Neural progenitor cell (in vitro differentiated cells): ENCODE results near the gene OMA1.

Experiments used
- EZH2 ChIP-seq: fragments of 200-600 bp; sonication (generic); IDR thresholded peaks from 2 replicates; pipeline ENCODE4 v1.6.1; 2017; ENCODE audit warnings: antibody characterized with exemption, mild to moderate bottlenecking, moderate library complexity
- EZH2phosphoT487 ChIP-seq: fragments of 200-600 bp; sonication (generic); IDR thresholded peaks from 2 replicates; pipeline ENCODE4 v1.6.1; 2017; ENCODE audit warnings: antibody characterized with exemption
- TF ChIP-seq, protein P1 (sequence below): fragments of 200-600 bp; sonication (generic); IDR thresholded peaks from 2 replicates; pipeline ENCODE4 v1.5.1; 2017; ENCODE audit warnings: antibody characterized with exemption, mild to moderate bottlenecking

DNA sequence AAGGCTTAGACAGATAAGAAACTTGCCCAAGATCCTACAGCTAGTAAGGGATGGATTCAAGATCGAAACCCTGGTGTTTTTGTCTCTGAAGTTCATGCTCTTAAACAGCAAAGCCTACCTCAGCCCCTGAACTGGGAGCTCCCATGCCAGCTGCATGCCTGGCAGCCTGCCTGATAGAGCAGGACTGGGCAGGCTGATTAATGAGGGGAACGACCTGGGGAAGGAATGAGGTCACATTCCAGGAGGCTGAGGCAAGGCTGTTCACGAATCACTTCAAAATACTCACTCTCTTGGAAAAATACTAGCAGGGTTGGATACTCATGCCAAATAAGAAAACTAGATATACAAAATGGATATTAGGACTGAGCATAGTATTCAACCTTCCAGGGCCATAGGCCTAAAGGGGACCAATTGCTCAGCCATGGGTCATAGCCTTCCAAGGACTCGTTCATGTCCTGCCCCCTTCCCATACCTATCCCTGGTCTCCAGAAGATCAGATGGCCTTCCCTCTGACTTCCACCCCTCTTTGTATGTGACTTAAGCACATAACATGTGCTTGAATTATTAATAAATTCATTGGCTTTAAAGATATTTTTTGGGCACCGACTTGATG lies 46.1 kb upstream of the OMA1 start:
- TF ChIP-seq, protein P1, sequence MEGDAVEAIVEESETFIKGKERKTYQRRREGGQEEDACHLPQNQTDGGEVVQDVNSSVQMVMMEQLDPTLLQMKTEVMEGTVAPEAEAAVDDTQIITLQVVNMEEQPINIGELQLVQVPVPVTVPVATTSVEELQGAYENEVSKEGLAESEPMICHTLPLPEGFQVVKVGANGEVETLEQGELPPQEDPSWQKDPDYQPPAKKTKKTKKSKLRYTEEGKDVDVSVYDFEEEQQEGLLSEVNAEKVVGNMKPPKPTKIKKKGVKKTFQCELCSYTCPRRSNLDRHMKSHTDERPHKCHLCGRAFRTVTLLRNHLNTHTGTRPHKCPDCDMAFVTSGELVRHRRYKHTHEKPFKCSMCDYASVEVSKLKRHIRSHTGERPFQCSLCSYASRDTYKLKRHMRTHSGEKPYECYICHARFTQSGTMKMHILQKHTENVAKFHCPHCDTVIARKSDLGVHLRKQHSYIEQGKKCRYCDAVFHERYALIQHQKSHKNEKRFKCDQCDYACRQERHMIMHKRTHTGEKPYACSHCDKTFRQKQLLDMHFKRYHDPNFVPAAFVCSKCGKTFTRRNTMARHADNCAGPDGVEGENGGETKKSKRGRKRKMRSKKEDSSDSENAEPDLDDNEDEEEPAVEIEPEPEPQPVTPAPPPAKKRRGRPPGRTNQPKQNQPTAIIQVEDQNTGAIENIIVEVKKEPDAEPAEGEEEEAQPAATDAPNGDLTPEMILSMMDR = no peak
- no peak for TF ChIP-seq EZH2
- no peak for TF ChIP-seq EZH2phosphoT487
